Subcutaneous abdominal adipose tissue (tissue), 5 donors: Measurements from ENCODE around the gene SH2D3A.
"Not testable (repeated sequence)": the region's sequence is repeated elsewhere in the genome, so short reads cannot be mapped to it uniquely, and the experiment has no call there.

Source experiments
- H3K27ac ChIP-seq: one replicate; pipeline ENCODE4 v1.7.0; 2013; ENCODE audit warnings: low read depth, mild to moderate bottlenecking, inconsistent platforms, low read length, moderate library complexity
- H3K27me3 ChIP-seq, 5 donors: one replicate each; pipeline ENCODE4 v1.7.0; 2013; ENCODE audit warnings: low read length in 5 of 5, inconsistent platforms in 1 of 5; ENCODE audit not compliant: control insufficient read depth in 5 of 5, insufficient read depth in 4 of 5
- H3K36me3 ChIP-seq, 5 donors: one replicate each; pipeline ENCODE4 v1.7.0; 2013; ENCODE audit warnings: low read length in 5 of 5; ENCODE audit not compliant: control insufficient read depth in 5 of 5, insufficient read depth in 5 of 5
- H3K4me1 ChIP-seq, 5 donors: one replicate each; pipeline ENCODE4 v1.7.0; 2013; ENCODE audit warnings: low read length in 5 of 5, mild to moderate bottlenecking in 3 of 5, moderate library complexity in 1 of 5; ENCODE audit not compliant: control insufficient read depth in 5 of 5, insufficient read depth in 5 of 5
- H3K4me3 ChIP-seq, 5 donors: one replicate each; pipeline ENCODE4 v1.7.0; 2013; ENCODE audit warnings: low read length in 5 of 5, low read depth in 1 of 5
- H3K9ac ChIP-seq, 5 donors: one replicate each; pipeline ENCODE4 v1.7.0; 2013; ENCODE audit warnings: low read length in 5 of 5, mild to moderate bottlenecking in 4 of 5, moderate library complexity in 3 of 5
- H3K9me3 ChIP-seq, 5 donors: one replicate each; pipeline ENCODE4 v1.7.0; 2013; ENCODE audit warnings: low read length in 5 of 5; ENCODE audit not compliant: control insufficient read depth in 5 of 5
- donor health status: healthy.
- donor health status: healthy.
- donor health status: healthy.
- donor health status: healthy.
- donor health status: healthy.

Gene SH2D3A

GRCh38 chr19:6802336-6803035 is 35.3 kb upstream of the SH2D3A start:
- Histone ChIP-seq H3K27me3 (peaks cover 0 to 8% (median 3%) of the 10 kb centered on the region in 5 donors), H3K27ac (peak overlapping the region; percentile 20), H3K4me1 (peaks cover 0 to 31% (median 11%) of the 10 kb centered on the region in 5 donors), H3K9ac (no peak overlapping the region), H3K36me3 (no peaks in the 10 kb centered on the region), H3K4me3 (peak overlapping the region in 1 of 5 donors; percentile 8), H3K9me3 (no peaks in the 10 kb centered on the region)

- no peaks in the 10 kb centered on the region for H3K9me3 ChIP-seq
- peak overlapping the region; percentile 16 for H3K27ac ChIP-seq
- peak overlapping the region; percentile 42 to 70 (median 55) for H3K4me3 ChIP-seq
- H3K27me3 ChIP-seq = peaks cover 0 to 10% (median 3%) of the 10 kb centered on the region in 5 donors
- peak overlapping the region in 2 of 5 donors; percentile 13 to 51 for H3K9ac ChIP-seq
- H3K36me3 ChIP-seq = no peaks in the 10 kb centered on the region
- peaks cover 0 to 31% (median 11%) of the 10 kb centered on the region in 5 donors for H3K4me1 ChIP-seq
Observed at GRCh38 chr19:6801485-6802086, 34.4 kb upstream of the SH2D3A start.

- Histone ChIP-seq H3K4me3 (peak overlapping the region; percentile 42 to 70 (median 55)), H3K27me3 (peaks cover 0 to 11% (median 3%) of the 10 kb centered on the region in 5 donors), H3K36me3 (no peaks in the 10 kb centered on the region), H3K4me1 (peaks cover 0 to 31% (median 11%) of the 10 kb centered on the region in 5 donors), H3K9me3 (no peaks in the 10 kb centered on the region), H3K9ac (peak overlapping the region in 2 of 5 donors; percentile 13 to 51), H3K27ac (peak overlapping the region; percentile 16)
Observed at GRCh38 chr19:6800991-6801484, 33.8 kb upstream of the SH2D3A start.

GRCh38 chr19:6800160-6800790 is 33.0 kb upstream of the SH2D3A start:
- Histone ChIP-seq H3K27me3 (peaks cover 0 to 11% (median 3%) of the 10 kb centered on the region in 5 donors), H3K4me1 (peaks cover 0 to 31% (median 11%) of the 10 kb centered on the region in 5 donors)
- H3K4me3 ChIP-seq, H3K9me3 ChIP-seq, H3K36me3 ChIP-seq, H3K27ac ChIP-seq, H3K9ac ChIP-seq: not testable (repeated sequence)

GRCh38 chr19:6797646-6798045 is 30.4 kb upstream of the SH2D3A start:
- H3K4me1 ChIP-seq = peaks cover 0 to 27% (median 11%) of the 10 kb centered on the region in 5 donors
- no peak overlapping the region for H3K4me3 ChIP-seq
- H3K9ac ChIP-seq = no peak overlapping the region
- H3K27me3 ChIP-seq = peaks cover 0 to 11% (median 3%) of the 10 kb centered on the region in 5 donors
- no peaks in the 10 kb centered on the region for H3K36me3 ChIP-seq
- no peak overlapping the region for H3K27ac ChIP-seq
- peaks cover 3 to 12% (median 8%) of the 10 kb centered on the region in 5 donors for H3K9me3 ChIP-seq

- peaks cover 0 to 16% (median 4%) of the 10 kb centered on the region in 5 donors for H3K4me1 ChIP-seq
- H3K4me3 ChIP-seq = no peak overlapping the region
- H3K9ac ChIP-seq = no peak overlapping the region
- H3K27ac ChIP-seq = no peak overlapping the region
- H3K36me3 ChIP-seq = no peaks in the 10 kb centered on the region
- H3K27me3 ChIP-seq = peaks cover 0 to 12% (median 0%) of the 10 kb centered on the region in 5 donors
- peaks cover 3 to 12% (median 8%) of the 10 kb centered on the region in 5 donors for H3K9me3 ChIP-seq
Observed at GRCh38 chr19:6796278-6796677, 29.0 kb upstream of the SH2D3A start.

- peaks cover 3 to 12% (median 8%) of the 10 kb centered on the region in 5 donors for H3K9me3 ChIP-seq
- H3K4me3 ChIP-seq = peak overlapping the region in 1 of 5 donors; percentile 9
- peaks cover 0 to 5% (median 0%) of the 10 kb centered on the region in 5 donors for H3K4me1 ChIP-seq
- H3K27ac ChIP-seq = no peak overlapping the region
- H3K9ac ChIP-seq = no peak overlapping the region
- peaks cover 0 to 8% (median 0%) of the 10 kb centered on the region in 5 donors for H3K27me3 ChIP-seq
- no peaks in the 10 kb centered on the region for H3K36me3 ChIP-seq
Observed at GRCh38 chr19:6794686-6795431, 27.6 kb upstream of the SH2D3A start.

GRCh38 chr19:6793973-6794372 is 26.7 kb upstream of the SH2D3A start:
- Histone ChIP-seq H3K27me3 (peaks cover 0 to 8% (median 0%) of the 10 kb centered on the region in 5 donors), H3K9ac (no peak overlapping the region), H3K4me3 (no peak overlapping the region), H3K36me3 (no peaks in the 10 kb centered on the region), H3K9me3 (peaks cover 3 to 12% (median 8%) of the 10 kb centered on the region in 5 donors), H3K27ac (no peak overlapping the region), H3K4me1 (peaks cover 0 to 3% (median 0%) of the 10 kb centered on the region in 5 donors)

GRCh38 chr19:6793411-6793810 is 26.2 kb upstream of the SH2D3A start:
- Histone ChIP-seq H3K9me3 (peaks cover 3 to 12% (median 8%) of the 10 kb centered on the region in 5 donors), H3K4me3 (no peak overlapping the region), H3K9ac (no peak overlapping the region), H3K27me3 (peaks cover 0 to 8% (median 0%) of the 10 kb centered on the region in 5 donors), H3K27ac (no peak overlapping the region), H3K4me1 (peaks cover 0 to 5% (median 0%) of the 10 kb centered on the region in 5 donors), H3K36me3 (no peaks in the 10 kb centered on the region)
